ENCODE measurements around the gene PHF19. TPM values are rescaled to one million over a fixed set of nuclear protein-coding genes. Genes with fewer than 3 reads are reported as not detected.

The PHF19 gene
- total RNA-seq, 1 donor from 2014 or later: 18.5 TPM

DNA sequence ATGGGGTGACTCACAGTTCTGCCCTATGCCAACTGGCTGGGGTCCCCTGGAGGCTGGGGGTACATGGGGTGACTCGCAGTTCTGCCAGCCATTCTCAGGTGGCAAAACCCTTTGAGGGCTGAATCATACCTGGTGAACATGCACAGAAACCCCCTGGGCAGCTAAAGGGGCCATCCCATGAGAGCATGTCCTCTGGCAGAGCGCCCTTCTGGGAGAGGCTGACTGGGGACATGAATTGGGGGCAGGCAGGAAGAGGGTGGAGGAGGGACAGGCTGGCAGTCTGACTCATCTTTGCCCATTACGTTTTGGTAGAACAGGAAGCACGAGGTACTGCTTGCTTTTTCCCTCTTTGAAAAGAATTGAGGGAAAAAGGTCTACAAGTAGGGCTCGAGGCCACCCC, 32.9 kb upstream of the PHF19 start:
- H3K27me3 ChIP-seq (ENCODE audit: control insufficient read depth, insufficient read depth, low read length): no peaks in the 10 kb centered on the region
- no peak for TF ChIP-seq CTCF (IDR thresholded peaks at IDR 0.05; ENCODE audit: insufficient read depth, low read length, poor library complexity, severe bottlenecking)
- no peak overlapping the region for H3K4me3 ChIP-seq (ENCODE audit: low read depth, low read length)
- H3K36me3 ChIP-seq (ENCODE audit: control insufficient read depth, insufficient read depth, low read length): no peaks in the 10 kb centered on the region
- no peak for DNase-seq (ENCODE audit: low read depth)

GRCh38 chr9:120905315-120906164, 28.6 kb upstream of the PHF19 start:
- DNase-seq (ENCODE audit: low read depth): no peak
- Histone ChIP-seq H3K27me3 (ENCODE audit: control insufficient read depth, insufficient read depth, low read length) (no peaks in the 10 kb centered on the region), H3K4me3 (ENCODE audit: low read depth, low read length) (no peak overlapping the region), H3K36me3 (ENCODE audit: control insufficient read depth, insufficient read depth, low read length) (no peaks in the 10 kb centered on the region)
- no peak for TF ChIP-seq CTCF (IDR thresholded peaks at IDR 0.05; ENCODE audit: insufficient read depth, low read length, poor library complexity, severe bottlenecking)

DNA sequence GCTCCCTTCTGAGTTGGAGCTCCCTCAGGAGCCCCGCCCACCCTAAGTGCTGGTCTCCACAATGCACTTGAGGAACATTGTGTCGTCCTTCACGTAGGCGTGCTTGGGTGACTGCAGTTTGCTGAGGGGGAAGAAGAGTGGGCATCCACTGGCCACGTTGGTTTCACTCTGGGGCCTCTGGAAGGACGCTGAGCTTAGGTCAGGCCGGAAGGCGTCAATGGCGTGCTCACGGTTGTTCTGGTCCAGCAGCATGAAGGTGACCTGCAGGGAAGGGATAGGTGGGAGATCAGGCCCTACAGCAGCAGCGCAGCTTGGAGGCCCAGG, 28.0 kb upstream of the PHF19 start:
- no peaks in the 10 kb centered on the region for H3K27me3 ChIP-seq (ENCODE audit: control insufficient read depth, insufficient read depth, low read length)
- TF ChIP-seq CTCF (IDR thresholded peaks at IDR 0.05; ENCODE audit: insufficient read depth, low read length, poor library complexity, severe bottlenecking): no peak
- H3K4me3 ChIP-seq (ENCODE audit: low read depth, low read length): no peak overlapping the region
- no peak for DNase-seq (ENCODE audit: low read depth)
- H3K36me3 ChIP-seq (ENCODE audit: control insufficient read depth, insufficient read depth, low read length): no peaks in the 10 kb centered on the region

DNA sequence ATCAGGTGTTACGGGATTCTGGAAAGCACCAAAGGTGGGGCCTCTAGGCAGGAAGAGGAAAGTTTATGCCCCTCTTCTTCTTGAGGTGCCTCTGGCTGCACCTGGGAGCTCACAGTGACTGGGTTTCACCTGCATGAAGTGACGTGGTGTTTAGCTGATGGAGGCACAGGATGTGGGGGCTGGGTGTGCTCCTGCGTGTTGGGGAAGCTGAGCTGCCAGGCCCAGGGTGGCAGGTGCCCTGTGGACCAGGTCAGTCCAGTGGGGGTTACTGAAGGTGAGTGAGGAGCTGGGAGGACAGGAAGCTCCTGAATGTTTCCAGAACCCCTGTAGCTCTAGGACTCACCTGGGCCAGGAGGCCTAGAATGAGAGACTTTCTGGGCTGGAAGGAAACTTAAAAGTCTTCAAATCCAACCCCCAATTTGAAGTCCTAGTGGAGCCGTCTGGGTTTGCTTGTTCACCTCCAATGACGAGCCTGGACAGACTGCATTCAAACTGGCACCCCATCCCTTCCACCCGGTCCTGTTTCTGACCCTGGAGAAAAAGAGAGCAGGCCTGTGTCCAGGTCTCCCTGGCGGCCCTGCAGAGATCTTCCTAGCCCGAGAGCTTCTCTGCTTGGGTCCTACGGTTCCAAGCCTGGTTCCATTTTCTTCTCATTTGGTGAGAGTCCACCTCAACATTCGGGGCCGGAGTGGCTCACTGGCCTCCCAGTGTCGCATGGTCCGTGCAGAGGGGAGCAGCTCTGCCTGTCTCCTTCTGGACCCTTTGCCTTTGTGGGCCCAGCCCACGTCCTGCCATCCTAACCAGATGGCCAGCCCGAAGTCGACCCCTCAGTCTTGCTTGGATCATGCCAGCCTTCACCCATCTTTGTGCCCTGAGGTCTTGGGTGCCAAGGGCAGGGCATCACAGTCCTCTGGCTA, 27.3 kb upstream of the PHF19 start:
- no peak for DNase-seq (ENCODE audit: low read depth)
- no peaks in the 10 kb centered on the region for H3K27me3 ChIP-seq (ENCODE audit: control insufficient read depth, insufficient read depth, low read length)
- no peak overlapping the region for H3K4me3 ChIP-seq (ENCODE audit: low read depth, low read length)
- H3K36me3 ChIP-seq (ENCODE audit: control insufficient read depth, insufficient read depth, low read length): no peaks in the 10 kb centered on the region
- no peak for TF ChIP-seq CTCF (IDR thresholded peaks at IDR 0.05; ENCODE audit: insufficient read depth, low read length, poor library complexity, severe bottlenecking)

GRCh38 chr9:120902569-120903535, 25.9 kb upstream of the PHF19 start:
- Histone ChIP-seq H3K27me3 (ENCODE audit: control insufficient read depth, insufficient read depth, low read length) (no peaks in the 10 kb centered on the region), H3K36me3 (ENCODE audit: control insufficient read depth, insufficient read depth, low read length) (no peaks in the 10 kb centered on the region), H3K4me3 (ENCODE audit: low read depth, low read length) (no peak overlapping the region)
- DNase-seq (ENCODE audit: low read depth): no peak
- TF ChIP-seq CTCF (IDR thresholded peaks at IDR 0.05; ENCODE audit: insufficient read depth, low read length, poor library complexity, severe bottlenecking): no peak

Data from kidney epithelial cell (primary cell).